Stimulated activated naive CD8-positive, alpha-beta T cell treated with anti-CD3 and anti-CD28 coated beads, Interleukin-15, amount 100 ng/mL, for 72 hours (primary cell): Measurements from ENCODE around the gene FOXL1.

Experiments used
- ATAC-seq: fragments of 150-1000 bp; cut with Tn5 transposase; 2 replicates; pipeline ENCODE4 v1.10.0; 2021; ENCODE audit warnings: mild to moderate bottlenecking, moderate library complexity
- DNase-seq, 2 donors: peaks; one replicate each; pipeline ENCODE4 v3.0.0; 2021 to 2022
- H3K27ac Mint-ChIP-seq, 2 donors: one replicate each; pipeline ENCODE4 v1.8.0; 2022; ENCODE audit warnings: mild to moderate bottlenecking in 2 of 2, mixed read lengths in 2 of 2, moderate library complexity in 2 of 2
- H3K27me3 Mint-ChIP-seq: one replicate; pipeline ENCODE4 v1.8.0; 2022; ENCODE audit warnings: mixed read lengths
- H3K4me1 Mint-ChIP-seq: one replicate; pipeline ENCODE4 v1.8.0; 2022; ENCODE audit warnings: mild to moderate bottlenecking, mixed read lengths
- H3K4me3 Mint-ChIP-seq, 2 donors: one replicate each; pipeline ENCODE4 v1.8.0; 2022; ENCODE audit warnings: mild to moderate bottlenecking in 2 of 2, mixed read lengths in 2 of 2, moderate library complexity in 1 of 2
- H3K9me3 Mint-ChIP-seq, 2 donors: one replicate each; pipeline ENCODE4 v1.8.0; 2022; ENCODE audit warnings: mixed read lengths in 2 of 2

Gene FOXL1

DNA sequence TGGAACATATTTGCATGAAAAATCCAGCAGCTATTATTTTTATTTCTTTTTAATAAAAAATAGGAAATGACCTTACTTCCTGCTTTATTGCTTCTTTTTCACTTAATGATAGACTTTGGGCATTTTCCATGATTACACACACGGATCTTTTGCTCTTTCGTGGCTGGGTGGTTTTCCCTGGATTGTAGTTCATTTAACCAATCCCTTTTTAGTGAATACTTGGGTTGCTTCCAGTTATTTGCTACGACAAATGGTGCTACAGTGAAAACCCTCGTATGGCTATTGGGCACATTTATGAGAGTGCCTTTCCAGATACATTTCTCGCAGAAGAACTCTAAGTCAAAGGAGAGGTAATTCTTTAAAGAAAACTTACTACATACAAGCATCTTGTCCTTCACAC lies 38.6 kb downstream of the FOXL1 start:
- DNase-seq (no peak), ATAC-seq (no peak)
- no peak overlapping the region for H3K27ac Mint-ChIP-seq
- no peaks in the 10 kb centered on the region for H3K9me3 Mint-ChIP-seq
- H3K4me1 Mint-ChIP-seq = no peaks in the 10 kb centered on the region
- no peak overlapping the region for H3K4me3 Mint-ChIP-seq
- peaks cover 2% of the 10 kb centered on the region for H3K27me3 Mint-ChIP-seq

DNA sequence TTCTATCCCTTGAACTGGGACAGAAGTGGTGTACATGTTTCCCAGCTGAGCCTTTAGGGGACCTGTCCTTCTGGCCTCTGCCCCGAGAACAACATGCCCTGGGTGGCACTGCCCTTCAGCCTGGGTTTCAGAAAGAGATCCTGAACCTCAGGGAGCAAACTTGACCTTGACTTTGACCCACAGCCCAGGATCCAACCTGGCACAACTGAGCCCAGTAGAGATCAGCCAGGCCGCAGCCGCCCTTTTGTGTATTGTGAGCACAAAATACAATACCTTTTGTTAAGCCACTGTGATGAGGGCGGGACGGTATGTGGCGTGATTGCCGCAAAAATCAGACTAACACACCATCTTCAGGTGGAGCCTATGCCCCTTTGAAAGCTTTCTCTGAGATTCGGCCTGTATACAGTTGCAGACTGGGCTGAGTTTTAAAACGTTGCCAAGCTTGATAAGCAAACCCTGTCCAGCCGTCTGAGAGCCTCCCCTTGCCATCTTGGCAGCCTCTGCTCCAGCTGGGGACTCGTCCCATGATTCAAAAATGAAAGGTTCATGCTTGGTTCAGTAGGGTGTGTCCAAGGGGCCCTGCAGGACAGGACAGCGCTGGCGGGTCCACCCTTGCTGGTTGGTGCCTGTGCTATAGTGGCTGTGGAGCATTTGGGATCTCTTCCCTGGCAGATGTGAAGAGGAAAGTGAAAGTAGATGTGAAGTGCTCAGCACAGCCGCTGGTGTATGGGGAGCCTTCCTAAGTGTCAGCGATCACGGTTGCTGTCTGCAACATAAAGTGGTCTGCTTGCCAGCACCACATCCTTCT lies 40.3 kb downstream of the FOXL1 start:
- ATAC-seq (no peak), DNase-seq (no peak)
- no peak overlapping the region for H3K4me3 Mint-ChIP-seq
- no peak overlapping the region for H3K27ac Mint-ChIP-seq
- peaks cover 7% of the 10 kb centered on the region for H3K27me3 Mint-ChIP-seq
- no peaks in the 10 kb centered on the region for H3K4me1 Mint-ChIP-seq
- H3K9me3 Mint-ChIP-seq = no peaks in the 10 kb centered on the region

DNA sequence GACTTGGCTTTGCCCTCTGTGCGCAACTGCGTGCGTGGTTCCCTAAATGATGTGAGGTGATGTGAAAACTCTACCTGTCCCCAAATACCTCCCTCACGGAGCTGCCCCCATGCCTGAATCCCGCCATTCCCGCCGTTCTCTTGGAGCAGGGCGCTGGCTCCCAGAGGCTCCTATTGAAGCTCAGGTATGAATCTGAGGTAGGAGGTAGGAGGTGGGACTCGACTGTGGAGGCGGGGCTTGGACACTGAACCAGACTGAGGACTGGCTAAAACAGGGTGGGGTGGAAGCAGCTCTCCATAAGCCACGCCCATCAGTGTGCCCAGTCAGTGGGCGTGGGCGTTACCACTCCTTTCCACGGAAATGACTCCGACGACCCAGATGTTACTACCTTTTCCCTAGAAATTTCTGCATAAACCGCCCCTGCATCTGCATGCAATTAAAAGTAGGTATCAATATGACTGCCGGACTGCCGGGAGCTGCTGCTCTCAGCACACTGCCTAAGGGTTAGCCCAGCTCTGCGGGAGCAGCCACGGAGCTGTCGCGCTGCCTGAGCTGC lies 41.0 kb downstream of the FOXL1 start:
- Mint-ChIP-seq H3K4me3 (no peak overlapping the region), H3K9me3 (no peaks in the 10 kb centered on the region), H3K27ac (no peak overlapping the region), H3K27me3 (peaks cover 7% of the 10 kb centered on the region), H3K4me1 (no peaks in the 10 kb centered on the region)
- ATAC-seq (no peak), DNase-seq (no peak)

DNA sequence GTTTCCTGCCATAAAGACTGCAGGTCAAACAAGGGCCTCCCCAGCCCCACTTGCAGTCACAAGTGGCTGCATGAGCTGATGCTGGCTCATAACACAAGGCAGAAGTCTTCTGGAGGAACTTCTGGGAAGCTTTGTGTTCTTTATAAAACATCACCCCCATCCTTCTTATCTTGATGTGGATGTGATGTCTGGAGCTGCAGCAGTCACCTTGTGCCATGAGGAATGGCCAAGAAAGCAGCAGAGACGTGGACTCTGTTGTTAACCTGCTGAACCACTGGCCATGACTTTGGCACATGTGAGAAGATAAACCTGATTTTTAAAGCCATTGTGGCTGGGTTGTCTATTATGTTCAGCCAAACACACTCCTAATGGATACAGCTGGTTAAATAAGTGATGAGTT lies 41.8 kb downstream of the FOXL1 start:
- Mint-ChIP-seq H3K4me3 (no peak overlapping the region), H3K27me3 (peaks cover 7% of the 10 kb centered on the region), H3K9me3 (no peaks in the 10 kb centered on the region), H3K4me1 (no peaks in the 10 kb centered on the region), H3K27ac (no peak overlapping the region)
- no peak for ATAC-seq
- DNase-seq = no peak

- Mint-ChIP-seq H3K4me1 (no peaks in the 10 kb centered on the region), H3K27ac (no peak overlapping the region), H3K27me3 (peaks cover 7% of the 10 kb centered on the region), H3K4me3 (no peak overlapping the region), H3K9me3 (no peaks in the 10 kb centered on the region)
- ATAC-seq (no peak), DNase-seq (no peak)
These were observed 43.6 kb downstream of the FOXL1 start for GRCh38 chr16:86621966-86622365.

DNA sequence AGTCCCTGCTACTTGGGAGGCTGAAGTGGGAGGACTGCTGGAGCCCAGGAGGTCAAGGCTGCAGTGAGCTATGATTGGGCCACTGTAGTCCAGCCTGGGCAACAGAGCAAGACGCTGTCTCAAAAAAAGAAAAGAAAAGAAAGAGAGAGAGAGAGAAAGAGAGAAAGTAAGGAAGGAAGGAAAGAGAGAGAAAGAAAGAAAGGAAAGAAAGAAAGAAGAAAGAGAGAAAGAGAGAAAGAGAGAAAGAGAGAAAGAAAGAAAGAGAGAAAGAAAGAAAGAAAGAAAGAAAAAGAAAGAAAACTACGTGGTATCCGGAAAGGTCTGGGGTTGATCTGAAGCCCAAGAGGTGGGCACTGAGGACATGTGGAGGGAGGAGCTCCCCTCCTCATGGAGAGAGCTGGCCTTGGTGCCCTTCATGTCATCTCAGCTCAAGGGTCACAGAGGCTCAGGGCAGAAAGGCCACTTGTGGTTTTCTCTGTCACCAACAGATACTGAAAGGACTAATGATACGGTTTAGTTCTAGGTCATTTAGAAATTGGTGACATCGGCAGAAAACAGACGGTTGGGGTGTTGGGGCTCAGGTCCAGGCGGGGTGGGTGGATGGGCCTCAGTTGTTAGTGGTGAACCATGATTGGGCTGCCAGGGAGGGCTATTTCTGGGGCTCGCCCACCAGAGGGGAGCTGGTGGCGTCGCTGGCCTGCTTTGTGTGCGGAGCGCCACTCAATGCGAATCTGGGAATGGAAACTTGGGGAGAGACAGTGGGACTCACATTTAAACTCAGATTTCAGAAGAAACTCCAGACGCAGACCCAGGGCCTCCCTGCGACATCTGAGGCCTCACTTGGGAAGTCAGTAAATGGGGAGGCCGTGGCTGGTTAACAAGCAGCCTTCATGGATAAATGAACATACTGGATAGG lies 44.6 kb downstream of the FOXL1 start:
- no peak for ATAC-seq
- no peak overlapping the region for H3K4me3 Mint-ChIP-seq
- no peak for DNase-seq
- H3K27ac Mint-ChIP-seq = peak overlapping the region in 1 of 2 donors; percentile 49
- peaks cover 7% of the 10 kb centered on the region for H3K27me3 Mint-ChIP-seq
- H3K4me1 Mint-ChIP-seq = no peaks in the 10 kb centered on the region
- H3K9me3 Mint-ChIP-seq = no peaks in the 10 kb centered on the region

DNA sequence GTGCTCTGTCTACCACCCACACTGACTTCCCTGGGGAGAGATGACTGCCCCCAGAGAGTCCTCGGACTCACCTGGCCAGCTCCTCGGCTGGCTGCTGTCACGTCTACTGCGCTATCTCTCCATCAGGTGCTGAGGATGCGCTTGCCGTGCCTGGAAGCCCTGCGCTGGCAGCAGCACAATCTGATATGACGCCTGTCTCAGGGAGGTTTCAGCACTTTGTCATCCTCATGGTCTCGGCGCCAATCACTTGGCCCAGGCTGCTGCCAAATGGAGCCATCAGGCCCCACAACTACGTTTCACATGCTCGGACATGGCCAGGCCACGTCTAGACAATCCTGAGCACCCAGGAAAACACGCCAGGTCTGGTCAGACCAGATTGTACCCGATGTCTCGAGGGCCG lies 46.7 kb downstream of the FOXL1 start:
- Mint-ChIP-seq H3K27me3 (peaks cover 7% of the 10 kb centered on the region), H3K9me3 (no peaks in the 10 kb centered on the region), H3K4me3 (no peak overlapping the region), H3K4me1 (no peaks in the 10 kb centered on the region), H3K27ac (no peak overlapping the region)
- DNase-seq = no peak
- ATAC-seq = no peak

DNA sequence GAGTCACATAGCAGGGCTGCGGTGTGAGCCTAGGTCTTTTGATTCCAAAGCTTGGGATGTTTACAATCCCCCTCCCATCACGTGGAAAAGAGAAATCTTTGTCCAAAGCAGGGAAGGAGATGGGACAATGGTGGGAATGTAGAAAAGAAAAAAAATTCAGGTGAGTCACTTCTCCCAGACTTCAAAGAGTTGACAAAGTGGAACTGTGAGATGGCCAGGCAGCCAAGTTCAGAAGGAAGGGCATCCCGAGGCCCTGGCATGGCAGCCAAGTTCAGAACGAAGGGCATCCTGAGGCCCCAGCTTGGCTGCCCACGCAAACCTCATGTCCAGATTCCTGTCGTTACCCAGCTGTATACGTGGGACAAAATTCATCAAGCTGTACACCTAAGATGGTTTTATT lies 47.5 kb downstream of the FOXL1 start:
- Mint-ChIP-seq H3K27ac (no peak overlapping the region), H3K4me1 (no peaks in the 10 kb centered on the region), H3K9me3 (no peaks in the 10 kb centered on the region), H3K27me3 (peaks cover 13% of the 10 kb centered on the region), H3K4me3 (no peak overlapping the region)
- ATAC-seq = no peak
- no peak for DNase-seq

GRCh38 chr16:86626284-86626683 lies 47.9 kb downstream of the FOXL1 start:
- H3K9me3 Mint-ChIP-seq = no peaks in the 10 kb centered on the region
- no peaks in the 10 kb centered on the region for H3K4me1 Mint-ChIP-seq
- H3K27ac Mint-ChIP-seq = no peak overlapping the region
- peaks cover 18% of the 10 kb centered on the region for H3K27me3 Mint-ChIP-seq
- H3K4me3 Mint-ChIP-seq = no peak overlapping the region
- ATAC-seq (no peak), DNase-seq (no peak)

GRCh38 chr16:86626966-86627365 lies 48.6 kb downstream of the FOXL1 start:
- Mint-ChIP-seq H3K27me3 (peaks cover 17% of the 10 kb centered on the region), H3K4me1 (no peaks in the 10 kb centered on the region), H3K9me3 (no peaks in the 10 kb centered on the region), H3K27ac (no peak overlapping the region), H3K4me3 (no peak overlapping the region)
- no peak for ATAC-seq
- DNase-seq = no peak

DNA sequence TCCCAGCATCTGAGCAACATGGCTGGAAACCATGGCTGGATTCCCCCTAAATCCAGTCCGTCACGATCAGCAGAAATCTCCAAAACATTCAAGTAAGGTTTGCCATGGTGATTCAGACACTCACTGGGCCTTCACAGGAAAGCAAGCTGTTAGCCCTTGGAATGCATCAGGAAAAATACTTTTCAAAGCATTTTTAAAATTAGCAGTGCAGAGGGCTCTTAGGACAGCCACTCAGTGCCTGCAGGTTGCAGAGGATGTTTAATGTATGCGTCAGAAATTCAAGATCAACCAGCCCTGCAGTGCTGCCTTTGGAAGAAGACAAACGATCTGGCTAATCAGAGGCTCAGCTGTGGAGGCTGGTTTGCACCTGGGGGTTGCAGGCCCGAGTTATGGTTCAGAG lies 50.3 kb downstream of the FOXL1 start:
- ATAC-seq (no peak), DNase-seq (no peak)
- Mint-ChIP-seq H3K27me3 (peaks cover 12% of the 10 kb centered on the region), H3K9me3 (no peaks in the 10 kb centered on the region), H3K4me3 (no peak overlapping the region), H3K27ac (no peak overlapping the region), H3K4me1 (no peaks in the 10 kb centered on the region)

GRCh38 chr16:86630471-86630870 lies 52.1 kb downstream of the FOXL1 start:
- Mint-ChIP-seq H3K4me1 (no peaks in the 10 kb centered on the region), H3K27me3 (peaks cover 18% of the 10 kb centered on the region), H3K9me3 (no peaks in the 10 kb centered on the region), H3K27ac (no peak overlapping the region), H3K4me3 (no peak overlapping the region)
- DNase-seq = no peak
- no peak for ATAC-seq

DNA sequence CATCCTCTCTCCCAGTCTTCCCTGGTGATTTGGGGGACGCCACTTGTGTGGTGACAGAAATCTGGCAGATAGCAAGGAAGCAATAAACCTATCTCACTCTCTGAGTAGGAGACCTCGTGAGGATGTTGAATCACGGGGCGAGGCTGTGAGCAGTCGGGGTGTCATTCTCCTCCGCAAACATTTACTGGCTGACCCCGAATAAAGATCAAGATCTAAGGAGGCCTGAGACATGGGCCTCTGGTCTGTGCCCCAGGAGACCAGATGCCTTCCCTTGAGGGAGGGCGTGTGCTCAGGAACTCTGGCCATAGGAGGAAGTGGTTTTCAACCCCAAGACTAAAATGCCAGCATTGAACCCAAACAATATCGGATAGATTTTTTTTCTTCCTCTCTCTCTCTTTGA lies 53.1 kb downstream of the FOXL1 start:
- Mint-ChIP-seq H3K27ac (no peak overlapping the region), H3K27me3 (peaks cover 27% of the 10 kb centered on the region)

More for the DNA sequence above, 53.1 kb downstream of the FOXL1 start:
- DNase-seq (no peak), ATAC-seq (no peak)
- Mint-ChIP-seq H3K9me3 (no peaks in the 10 kb centered on the region), H3K4me1 (no peaks in the 10 kb centered on the region), H3K4me3 (no peak overlapping the region)
